ENCODE results near the gene FTH1. TPM values are rescaled to one million over a fixed set of nuclear protein-coding genes. Genes with fewer than 3 reads are reported as not detected.

The FTH1 gene
- total RNA-seq, 2 experiments from 2014 or later = 915 to 922 TPM

DNA sequence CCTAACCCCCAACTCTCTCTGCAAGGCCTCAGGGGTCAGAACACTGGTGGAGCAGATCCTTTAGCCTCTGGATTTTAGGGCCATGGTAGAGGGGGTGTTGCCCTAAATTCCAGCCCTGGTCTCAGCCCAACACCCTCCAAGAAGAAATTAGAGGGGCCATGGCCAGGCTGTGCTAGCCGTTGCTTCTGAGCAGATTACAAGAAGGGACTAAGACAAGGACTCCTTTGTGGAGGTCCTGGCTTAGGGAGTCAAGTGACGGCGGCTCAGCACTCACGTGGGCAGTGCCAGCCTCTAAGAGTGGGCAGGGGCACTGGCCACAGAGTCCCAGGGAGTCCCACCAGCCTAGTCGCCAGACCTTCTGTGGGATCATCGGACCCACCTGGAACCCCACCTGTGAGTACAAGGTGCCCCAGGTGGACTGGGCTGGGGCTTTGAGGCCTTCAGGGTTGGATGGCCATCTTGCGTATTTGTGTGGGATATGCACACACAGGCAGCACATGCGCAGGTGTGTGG lies 17.3 kb downstream of the FTH1 start, which contains the start of gene BEST1:
TSS of gene BEST1 (plus strand) at position 317 of the 513 bp plus-strand sequence. CDS start 1,456 bp downstream, outside the sequence.
- DNase-seq = no peak
- Mint-ChIP-seq H3K4me3 (no peak within 1 kb of the TSS), H3K27me3 (peaks cover 4% of the 10 kb centered on the region), H3K9me3 (no peaks in the 10 kb centered on the region), H3K4me1 (ENCODE audit: low read depth) (no peaks in the 10 kb centered on the region), H3K27ac (no peak within 1 kb of the TSS), H3K36me3 (no peaks in the 10 kb centered on the region)
- ChIA-PET CTCF (interaction anchor here (1.5 to 8.7 kb wide), 4 partner anchors 51 to 158 kb away, joined by 3 to 237 read pairs (median 60); no protein-coding TSS in a partner anchor), POLR2A (interaction anchor here (1.3 kb wide), 1 partner anchor 16 kb away, joined by 4 read pairs; no protein-coding TSS in a partner anchor)
- intact Hi-C loops (cut with micrococcal nuclease) = no loop called here

DNA sequence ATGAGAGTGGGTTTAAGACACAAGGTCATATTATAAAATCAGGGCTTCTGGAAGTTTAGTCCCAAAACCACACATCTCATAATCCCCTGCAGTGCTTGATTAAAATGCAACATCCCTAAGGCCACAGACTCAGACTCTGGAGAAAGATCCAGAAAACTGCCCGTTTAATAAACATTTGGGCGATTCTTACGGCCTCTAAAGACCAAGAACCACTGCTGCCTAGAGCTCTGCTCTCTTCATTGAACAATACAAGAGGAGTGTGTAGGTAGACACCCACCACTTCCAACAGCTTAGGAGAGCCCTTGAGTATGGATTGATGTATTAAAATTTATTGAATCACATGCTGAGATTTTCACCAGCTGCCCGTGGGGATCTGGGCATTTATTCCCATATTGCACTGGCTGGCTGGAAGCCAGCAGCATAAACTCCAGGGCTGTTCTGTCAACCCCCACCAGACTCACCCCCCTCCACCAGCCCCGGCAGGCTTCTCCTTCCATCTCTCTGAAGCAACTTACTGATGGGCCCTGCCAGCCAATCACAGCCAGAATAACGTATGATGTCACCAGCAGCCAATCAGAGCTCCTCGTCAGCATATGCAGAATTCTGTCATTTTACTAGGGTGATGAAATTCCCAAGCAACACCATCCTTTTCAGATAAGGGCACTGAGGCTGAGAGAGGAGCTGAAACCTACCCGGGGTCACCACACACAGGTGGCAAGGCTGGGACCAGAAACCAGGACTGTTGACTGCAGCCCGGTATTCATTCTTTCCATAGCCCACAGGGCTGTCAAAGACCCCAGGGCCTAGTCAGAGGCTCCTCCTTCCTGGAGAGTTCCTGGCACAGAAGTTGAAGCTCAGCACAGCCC lies 18.0 kb downstream of the FTH1 start:
- peaks cover 2% of the 10 kb centered on the region for H3K27me3 Mint-ChIP-seq
- peak; percentile 57 for DNase-seq
- H3K4me1 Mint-ChIP-seq (ENCODE audit: low read depth) = no peaks in the 10 kb centered on the region
- H3K9me3 Mint-ChIP-seq = no peaks in the 10 kb centered on the region
- no peak overlapping the region for H3K4me3 Mint-ChIP-seq
- POLR2A ChIA-PET = interaction anchor here (0.6 to 1.3 kb wide), 2 partner anchors 14 to 17 kb away, joined by 3 to 4 read pairs; no protein-coding TSS in a partner anchor
- H3K27ac Mint-ChIP-seq = no peak overlapping the region
- CTCF ChIA-PET = interaction anchor here (0.9 to 8.7 kb wide), 5 partner anchors 8 to 159 kb away, joined by 3 to 237 read pairs (median 8); no protein-coding TSS in a partner anchor
- intact Hi-C loops (cut with micrococcal nuclease) = no loop called here
- H3K36me3 Mint-ChIP-seq = no peaks in the 10 kb centered on the region

DNA sequence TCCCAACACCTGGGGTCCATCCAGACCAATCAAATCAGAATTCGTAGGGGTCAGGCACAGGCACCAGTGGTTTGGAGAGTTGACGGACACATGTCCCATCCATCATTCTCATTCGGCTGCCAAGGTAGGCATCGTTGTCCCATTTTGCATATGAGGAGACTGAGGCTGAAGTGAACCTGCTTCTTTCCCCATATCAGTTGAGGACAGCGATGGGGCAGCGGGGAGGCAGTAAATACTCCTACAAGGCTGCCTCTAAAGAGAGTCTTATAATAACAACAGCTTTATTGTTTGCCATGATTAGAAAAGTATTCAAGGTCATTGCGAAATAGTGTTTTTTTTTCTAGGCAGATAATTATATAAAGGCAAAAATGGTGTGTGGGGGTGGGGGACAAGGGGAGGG lies 18.9 kb downstream of the FTH1 start:
- Mint-ChIP-seq H3K27ac (no peak overlapping the region), H3K36me3 (no peaks in the 10 kb centered on the region), H3K4me1 (ENCODE audit: low read depth) (no peaks in the 10 kb centered on the region), H3K9me3 (no peaks in the 10 kb centered on the region), H3K27me3 (peaks cover 2% of the 10 kb centered on the region), H3K4me3 (no peak overlapping the region)
- POLR2A ChIA-PET = interaction anchor here (1.2 kb wide), 1 partner anchor 18 kb away, joined by 3 read pairs; the partner anchor contains the start of gene FTH1
- CTCF ChIA-PET = interaction anchor here (0.7 to 8.7 kb wide), 20 partner anchors 9 to 300 kb away, joined by 3 to 237 read pairs (median 6); partner anchors contain the start of genes FEN1, FTH1 and TMEM258
- no peak for DNase-seq
- intact Hi-C loops (cut with micrococcal nuclease) = no loop called here

DNA sequence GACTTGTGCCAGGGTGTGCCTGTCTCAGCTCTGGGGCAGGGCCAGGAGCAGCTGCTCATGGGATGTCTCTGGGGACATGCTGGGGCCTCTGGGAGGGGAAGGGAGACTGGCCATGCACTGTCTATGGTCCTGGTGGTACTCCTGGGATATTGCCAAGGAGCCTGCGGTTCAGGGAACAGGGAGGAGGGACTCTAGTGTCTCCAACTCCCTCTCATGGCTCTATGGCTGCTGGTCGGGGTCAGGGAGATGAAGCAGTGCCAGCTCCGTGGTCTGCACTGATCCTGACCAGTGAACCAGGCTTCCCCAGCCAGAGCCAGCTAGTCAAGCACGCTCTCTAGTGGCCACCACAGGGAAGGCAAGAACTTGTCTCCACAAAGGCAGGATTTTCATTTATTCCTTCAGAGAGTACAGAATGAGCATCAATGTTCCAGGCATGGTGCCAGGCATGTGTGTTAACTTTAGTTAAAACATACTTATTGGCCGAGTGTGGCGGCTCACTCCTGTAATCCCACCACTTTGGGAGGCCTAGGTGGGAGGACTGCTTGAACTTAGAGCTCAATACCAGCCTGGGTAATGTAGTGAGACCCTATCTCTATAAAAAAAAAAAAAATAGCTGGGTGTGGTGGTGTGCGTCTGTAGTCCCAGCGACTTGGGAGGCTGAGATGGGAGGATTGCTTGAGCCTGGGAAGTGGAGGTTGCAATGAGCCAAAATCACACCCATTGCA lies 19.8 kb downstream of the FTH1 start:
- H3K27me3 Mint-ChIP-seq = peaks cover 2% of the 10 kb centered on the region
- H3K36me3 Mint-ChIP-seq = no peaks in the 10 kb centered on the region
- CTCF ChIA-PET = interaction anchor here (0.7 to 8.7 kb wide), 37 partner anchors 7 to 299 kb away, joined by 3 to 237 read pairs (median 5); partner anchors contain the start of genes FEN1, FTH1 and TMEM258
- H3K4me1 Mint-ChIP-seq (ENCODE audit: low read depth) = no peaks in the 10 kb centered on the region
- intact Hi-C loops (cut with micrococcal nuclease) = loop anchor here (1.0 to 2.0 kb wide), 4 partner anchors 48 to 150 kb away; no protein-coding TSS in a partner anchor
- DNase-seq = peak; percentile 80
- H3K27ac Mint-ChIP-seq = no peak overlapping the region
- no peak overlapping the region for H3K4me3 Mint-ChIP-seq
- no peaks in the 10 kb centered on the region for H3K9me3 Mint-ChIP-seq
- POLR2A ChIA-PET = interaction anchor here (1.2 kb wide), 1 partner anchor 19 kb away, joined by 3 read pairs; the partner anchor contains the start of gene FTH1

DNA sequence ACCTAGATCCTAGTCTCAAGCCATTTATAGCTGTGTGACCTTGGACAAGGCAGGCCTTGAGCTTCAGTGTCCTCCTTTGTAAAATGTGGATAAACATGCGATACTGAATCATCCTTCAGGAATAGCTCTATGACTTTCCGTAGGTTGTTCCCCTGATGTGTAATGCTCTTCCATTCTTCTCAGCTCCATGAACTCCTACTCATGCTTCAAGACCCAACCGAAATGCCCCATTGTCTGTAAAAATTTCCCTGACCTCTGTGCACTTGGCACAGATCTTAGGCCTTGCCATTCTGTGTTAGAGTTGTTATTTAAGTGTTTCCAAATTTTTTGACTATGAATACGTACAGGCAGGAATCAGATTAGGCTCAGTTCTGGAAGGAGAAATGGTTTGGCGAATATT lies 20.5 kb downstream of the FTH1 start:
- H3K4me3 Mint-ChIP-seq = no peak overlapping the region
- H3K27ac Mint-ChIP-seq = no peak overlapping the region
- H3K9me3 Mint-ChIP-seq = no peaks in the 10 kb centered on the region
- ChIA-PET CTCF (interaction anchor here (0.8 to 8.7 kb wide), 31 partner anchors 8 to 161 kb away, joined by 3 to 237 read pairs (median 6); partner anchors contain the start of genes FADS2, FEN1, FTH1 and TMEM258), POLR2A (interaction anchor here (0.8 kb wide), 1 partner anchor 10 kb away, joined by 3 read pairs; no protein-coding TSS in a partner anchor)
- no peaks in the 10 kb centered on the region for H3K4me1 Mint-ChIP-seq (ENCODE audit: low read depth)
- intact Hi-C loops (cut with micrococcal nuclease) = loop anchor here (1.0 to 2.0 kb wide), 4 partner anchors 48 to 150 kb away; no protein-coding TSS in a partner anchor
- peaks cover 2% of the 10 kb centered on the region for H3K27me3 Mint-ChIP-seq
- DNase-seq = no peak
- no peaks in the 10 kb centered on the region for H3K36me3 Mint-ChIP-seq

DNA sequence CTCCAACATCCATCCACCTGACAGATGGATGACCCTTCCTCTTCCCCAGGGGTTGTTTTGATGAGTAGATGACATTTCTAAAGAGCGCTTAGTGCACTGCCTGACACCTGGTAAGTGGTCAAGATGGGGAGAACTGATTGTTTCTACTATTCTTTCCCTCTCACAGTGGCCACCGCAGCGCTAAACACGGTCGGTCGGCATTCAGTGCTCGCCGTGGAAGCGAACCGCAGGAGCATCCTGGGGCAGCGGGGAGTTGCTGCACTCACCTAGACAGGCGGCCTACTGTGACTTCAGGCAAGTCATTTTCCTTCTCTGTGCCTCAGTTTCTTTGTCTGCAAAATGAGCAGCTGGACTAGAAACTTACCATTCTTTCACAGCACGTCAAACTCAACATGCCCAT lies 22.2 kb downstream of the FTH1 start:
- Mint-ChIP-seq H3K27ac (no peak overlapping the region), H3K36me3 (no peaks in the 10 kb centered on the region), H3K4me3 (no peak overlapping the region), H3K27me3 (peaks cover 2% of the 10 kb centered on the region), H3K4me1 (ENCODE audit: low read depth) (no peaks in the 10 kb centered on the region), H3K9me3 (no peaks in the 10 kb centered on the region)
- intact Hi-C loops (cut with micrococcal nuclease) = no loop called here
- DNase-seq = no peak
- ChIA-PET CTCF (interaction anchor here (0.6 to 8.7 kb wide), 6 partner anchors 21 to 147 kb away, joined by 3 to 237 read pairs (median 23); no protein-coding TSS in a partner anchor), POLR2A (no interaction called here)

DNA sequence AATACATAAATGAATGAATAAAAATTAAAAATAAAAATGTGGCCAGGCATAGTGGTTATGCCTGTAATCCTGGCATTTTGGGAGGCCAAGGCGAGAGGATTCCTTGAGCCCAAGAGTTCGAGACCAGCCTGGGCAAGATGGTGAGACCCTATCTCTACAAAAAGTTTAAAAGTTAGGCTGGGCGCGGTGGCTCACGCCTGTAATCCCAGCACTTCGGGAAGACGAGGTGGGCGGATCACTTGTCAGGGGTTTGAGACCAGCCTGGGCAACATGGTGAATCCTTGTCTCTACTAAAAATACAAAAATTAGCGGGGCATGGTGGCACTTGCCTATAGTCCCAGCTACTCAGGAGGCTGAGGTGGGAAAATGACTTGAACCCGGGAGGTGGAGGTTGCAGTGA lies 27.0 kb downstream of the FTH1 start:
- ChIA-PET POLR2A (no interaction called here), CTCF (interaction anchor here (0.7 to 4.1 kb wide), 2 partner anchors 9 to 41 kb away, joined by 4 to 17 read pairs; no protein-coding TSS in a partner anchor)
- intact Hi-C loops (cut with micrococcal nuclease) = no loop called here
- Mint-ChIP-seq H3K4me1 (ENCODE audit: low read depth) (no peaks in the 10 kb centered on the region), H3K4me3 (no peak overlapping the region), H3K36me3 (peaks cover 3% of the 10 kb centered on the region), H3K27me3 (peaks cover 7% of the 10 kb centered on the region), H3K9me3 (peaks cover 15% of the 10 kb centered on the region), H3K27ac (no peak overlapping the region)
- DNase-seq = no peak

DNA sequence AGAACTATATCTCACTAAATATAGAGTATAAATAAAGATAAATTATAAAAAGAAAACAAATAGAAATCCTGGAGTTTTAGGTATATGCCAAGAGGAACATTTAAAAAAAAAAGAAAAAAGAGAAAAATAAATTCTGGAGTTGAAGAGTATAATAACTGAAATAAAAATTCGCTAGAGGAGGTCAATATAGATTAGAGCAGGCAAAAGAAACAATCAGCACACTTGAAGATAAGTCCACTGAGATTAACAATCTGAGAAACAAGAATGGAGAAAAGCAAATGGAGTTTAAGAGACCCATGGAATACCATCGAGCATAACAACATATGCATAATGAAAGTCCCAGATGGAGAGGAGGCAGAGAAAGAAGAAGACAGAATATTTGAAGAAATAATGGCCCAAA lies 31.6 kb downstream of the FTH1 start:
- CTCF ChIA-PET = interaction anchor here (2.1 kb wide), 1 partner anchor 146 kb away, joined by 7 read pairs; no protein-coding TSS in a partner anchor
- H3K4me3 Mint-ChIP-seq = no peak overlapping the region
- intact Hi-C loops (cut with micrococcal nuclease) = no loop called here

DNA sequence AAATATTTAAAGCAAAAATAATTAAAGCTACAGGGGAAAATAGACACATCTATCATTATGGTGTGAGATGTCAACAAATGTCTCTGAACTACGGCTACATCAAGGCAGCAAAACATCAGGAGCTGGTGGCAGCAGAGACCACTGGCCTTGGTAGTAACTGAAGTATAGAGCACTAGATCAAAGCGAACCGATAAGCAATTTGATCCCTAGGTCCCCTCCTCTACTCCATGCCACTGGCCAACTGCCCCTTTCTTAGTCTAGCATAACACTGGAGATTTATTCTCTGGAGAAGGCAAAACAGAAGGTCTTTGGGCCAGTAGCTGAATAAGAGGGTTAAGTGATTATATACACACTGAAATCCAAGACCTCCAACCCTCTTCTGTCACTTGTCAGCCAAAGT lies 36.5 kb downstream of the FTH1 start:
- peaks cover 6% of the 10 kb centered on the region for H3K9me3 Mint-ChIP-seq
- no peak overlapping the region for H3K4me3 Mint-ChIP-seq
- no peaks in the 10 kb centered on the region for H3K4me1 Mint-ChIP-seq (ENCODE audit: low read depth)
- ChIA-PET POLR2A (no interaction called here), CTCF (interaction anchor here (1.0 to 1.4 kb wide), 2 partner anchors 16 to 151 kb away, joined by 3 to 5 read pairs; no protein-coding TSS in a partner anchor)
- H3K36me3 Mint-ChIP-seq = no peaks in the 10 kb centered on the region
- peaks cover 7% of the 10 kb centered on the region for H3K27me3 Mint-ChIP-seq
- intact Hi-C loops (cut with micrococcal nuclease) = no loop called here
- no peak for DNase-seq
- no peak overlapping the region for H3K27ac Mint-ChIP-seq

More for the DNA sequence above, 31.6 kb downstream of the FTH1 start:
- Mint-ChIP-seq H3K4me1 (ENCODE audit: low read depth) (no peaks in the 10 kb centered on the region), H3K9me3 (peaks cover 20% of the 10 kb centered on the region), H3K27me3 (peaks cover 12% of the 10 kb centered on the region), H3K27ac (no peak overlapping the region), H3K36me3 (peaks cover 3% of the 10 kb centered on the region)
- POLR2A ChIA-PET = no interaction called here
- DNase-seq = no peak

DNA sequence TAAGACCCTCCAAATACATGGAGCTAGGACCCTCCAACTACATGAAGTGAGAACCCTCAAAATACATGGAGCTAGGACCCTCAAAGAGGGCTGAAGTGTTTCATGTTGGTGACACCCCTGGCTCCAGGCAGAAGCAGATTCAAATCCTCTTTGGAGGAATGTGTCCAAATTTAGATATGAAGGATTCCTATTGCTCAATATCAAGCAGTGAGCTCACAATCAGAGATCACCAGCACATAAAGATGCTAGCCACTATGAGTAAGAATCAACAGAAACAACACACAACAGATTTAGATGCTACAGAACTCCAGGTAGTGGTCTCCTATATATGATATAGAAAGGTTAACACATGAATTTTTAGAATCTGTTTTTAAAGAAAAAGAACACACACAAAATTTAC lies 38.8 kb downstream of the FTH1 start:
- intact Hi-C loops (cut with micrococcal nuclease) = no loop called here
- DNase-seq = no peak
- ChIA-PET POLR2A (no interaction called here), CTCF (interaction anchor here (1.3 to 2.4 kb wide), 4 partner anchors 19 to 195 kb away, joined by 3 to 11 read pairs (median 8); no protein-coding TSS in a partner anchor)
- Mint-ChIP-seq H3K9me3 (peaks cover 2% of the 10 kb centered on the region), H3K27me3 (peaks cover 4% of the 10 kb centered on the region), H3K27ac (no peak overlapping the region), H3K4me1 (ENCODE audit: low read depth) (no peaks in the 10 kb centered on the region), H3K4me3 (no peak overlapping the region), H3K36me3 (no peaks in the 10 kb centered on the region)

DNA sequence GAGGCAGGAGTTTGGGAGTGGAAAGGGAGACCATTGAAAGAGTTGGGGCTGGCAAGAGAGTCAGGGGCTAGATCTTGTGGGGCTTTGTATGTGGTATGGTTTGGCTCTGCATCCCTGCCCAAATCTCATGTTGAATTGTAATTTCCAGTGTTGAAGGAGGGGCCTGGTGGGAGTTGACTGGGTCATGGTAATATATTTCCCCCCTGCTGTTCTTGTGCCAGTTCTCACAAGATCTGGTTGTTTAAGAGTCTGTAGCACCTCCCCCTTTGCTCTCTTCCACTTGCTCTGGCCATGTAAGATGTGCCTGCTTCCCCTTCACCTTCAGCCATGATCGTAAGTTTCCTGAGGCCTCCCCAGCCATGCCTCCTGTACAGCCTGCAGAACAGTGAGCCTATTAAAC lies 39.9 kb downstream of the FTH1 start:
- Mint-ChIP-seq H3K4me3 (no peak overlapping the region), H3K27ac (no peak overlapping the region), H3K27me3 (peaks cover 3% of the 10 kb centered on the region), H3K4me1 (ENCODE audit: low read depth) (no peaks in the 10 kb centered on the region), H3K36me3 (no peaks in the 10 kb centered on the region), H3K9me3 (no peaks in the 10 kb centered on the region)
- ChIA-PET POLR2A (no interaction called here), CTCF (interaction anchor here (0.6 to 2.4 kb wide), 3 partner anchors 28 to 194 kb away, joined by 3 to 11 read pairs (median 3); no protein-coding TSS in a partner anchor)
- DNase-seq = no peak
- intact Hi-C loops (cut with micrococcal nuclease) = no loop called here

Data from activated CD4-positive, alpha-beta memory T cell treated with anti-CD3 and anti-CD28 coated beads for 36 hours (primary cell).